ENCODE results near the gene A1BG. TPM values are rescaled to one million over a fixed set of nuclear protein-coding genes. Genes with fewer than 3 reads are reported as not detected.

The A1BG gene
- total and polyA plus RNA-seq, 2 of the 13 experiments (the other 11 are each of a cell fraction or from before 2014, with no cell fraction given) = 14.7 to 41.4 TPM

- TF ChIP-seq RERE (CRISPR knock-in tag; IDR thresholded peaks at IDR 0.05; ENCODE audit: low read depth) (no peak), ZNF781 (CRISPR knock-in tag; IDR thresholded peaks at IDR 0.05; ENCODE audit: borderline replicate concordance, not compliant biosample characterization) (peak; percentile 66), NFKB2 (CRISPR knock-in tag; IDR thresholded peaks at IDR 0.05; ENCODE audit: borderline replicate concordance) (peak; percentile 74; the same call in 1 of the 2 replicates), GMEB1 (CRISPR knock-in tag; IDR thresholded peaks at IDR 0.05; ENCODE audit: borderline replicate concordance) (peak; percentile 84), ZNF501 (CRISPR knock-in tag; IDR thresholded peaks at IDR 0.05) (peak; percentile 67; the same call in 1 of the 2 replicates), ZBTB21 (CRISPR knock-in tag; IDR thresholded peaks at IDR 0.05) (no peak), ESRRA (CRISPR knock-in tag; IDR thresholded peaks at IDR 0.05; ENCODE audit: low read depth) (peak; percentile 26; the same call in 1 of the 2 replicates), PHF21A (CRISPR knock-in tag; IDR thresholded peaks at IDR 0.05) (peak; percentile 73; the same call in 1 of the 2 replicates), PAXIP1 (CRISPR knock-in tag; conservative IDR thresholded peaks at IDR 0.05) (0 out of 2 replicates have a peak, but pooled peaks have one; percentile 49), ZNF468 (CRISPR knock-in tag; IDR thresholded peaks at IDR 0.05) (no peak), HMG20B (CRISPR knock-in tag; conservative IDR thresholded peaks at IDR 0.05) (no peak), ZNF253 (CRISPR knock-in tag; IDR thresholded peaks at IDR 0.05; ENCODE audit: borderline replicate concordance) (no peak), HNRNPL (IDR thresholded peaks at IDR 0.05; ENCODE audit: low read depth, low read length) (no peak), ZNF614 (CRISPR knock-in tag; IDR thresholded peaks at IDR 0.05; ENCODE audit: borderline replicate concordance) (no peak; the same call in 1 of the 2 replicates), KLF9 (CRISPR knock-in tag; IDR thresholded peaks at IDR 0.05; ENCODE audit: low read depth) (no peak), ZNF362 (CRISPR knock-in tag; IDR thresholded peaks at IDR 0.05; ENCODE audit: borderline replicate concordance) (peak; percentile 54; the same call in 1 of the 2 replicates)
Observed at GRCh38 chr19:58362272-58362994, 9.1 kb upstream of the A1BG start, which contains the start of gene ZNF497 (continued).
